ENCODE data around the gene LRMDA.

- TF ChIP-seq CTCF (IDR thresholded peaks at IDR 0.05) (no peak), POLR2A (IDR thresholded peaks at IDR 0.05) (no peak)
These were observed 49.0 kb downstream of the LRMDA start for GRCh38 chr10:75480374-75480773.

Measured in adrenal gland (tissue), 5 donors.